Neural cell (in vitro differentiated cells): ENCODE results near the gene PPP2R1A. TPM values are rescaled to one million over a fixed set of nuclear protein-coding genes. Genes with fewer than 3 reads are reported as not detected.
A peak's percentile ranks its signal among the peaks of the same experiment; 100 is the strongest.

Source experiments
- H2AFZ ChIP-seq: fragments of 200-600, 300-800 bp; sonication (generic), shearing (Covaris generic); 2 replicates; pipeline ENCODE4 v1.6.0; 2014; ENCODE audit warnings: low read depth, mild to moderate bottlenecking, antibody characterized with exemption, low read length, moderate library complexity
- H3F3A ChIP-seq: fragments of 200-600 bp; shearing (Covaris generic); 2 replicates; pipeline ENCODE4 v1.6.1; 2016; ENCODE audit warnings: mild to moderate bottlenecking, moderate library complexity, mixed read lengths, antibody characterized with exemption, low read length; ENCODE audit not compliant: insufficient read depth, poor library complexity, severe bottlenecking
- H3K27ac ChIP-seq: fragments of 200-600, 300-800 bp; sonication (generic), shearing (Covaris generic); 2 replicates; pipeline ENCODE4 v1.5.1; 2014; ENCODE audit warnings: mild to moderate bottlenecking, low read length, moderate library complexity
- H3K27me3 ChIP-seq: fragments of 300-800, 200-600 bp; sonication (generic), shearing (Covaris generic); 2 replicates; pipeline ENCODE4 v1.6.0; 2014; ENCODE audit warnings: mild to moderate bottlenecking, low read depth, low read length, moderate library complexity; ENCODE audit not compliant: insufficient read depth
- H3K36me3 ChIP-seq: fragments of 300-800, 200-600 bp; sonication (generic), shearing (Covaris generic); 2 replicates; pipeline ENCODE4 v1.5.1; 2014; ENCODE audit warnings: mild to moderate bottlenecking, antibody characterized with exemption, low read length, moderate library complexity; ENCODE audit not compliant: insufficient read depth
- H3K4me2 ChIP-seq: fragments of 300-800, 200-600 bp; sonication (generic), shearing (Covaris generic); 2 replicates; pipeline ENCODE4 v1.6.0; 2014; ENCODE audit warnings: mild to moderate bottlenecking, low read length
- H3K4me3 ChIP-seq: fragments of 300-800, 200-600 bp; sonication (generic), shearing (Covaris generic); 2 replicates; pipeline ENCODE4 v1.5.1; 2014; ENCODE audit warnings: mild to moderate bottlenecking, low read length, moderate library complexity
- H3K79me2 ChIP-seq: fragments of 200-600 bp; shearing (Covaris generic); replicated peaks from 2 replicates; pipeline ENCODE4 v1.6.0; 2014; ENCODE audit warnings: mild to moderate bottlenecking, low read length, moderate library complexity; ENCODE audit not compliant: insufficient read depth
- H3K9ac ChIP-seq: fragments of 300-800, 200-600 bp; sonication (generic), shearing (Covaris generic); 2 replicates; pipeline ENCODE4 v1.6.1; 2016; ENCODE audit warnings: mild to moderate bottlenecking, low read length, mixed read lengths
- H3K9me2 ChIP-seq: fragments of 200-600 bp; shearing (Covaris generic); 2 replicates; pipeline ENCODE4 v1.6.1; 2016; ENCODE audit warnings: mild to moderate bottlenecking, low read length, mixed read lengths; ENCODE audit not compliant: insufficient read depth
- H3K9me3 ChIP-seq: fragments of 200-600, 300-800 bp; sonication (generic), shearing (Covaris generic); 2 replicates; pipeline ENCODE4 v1.6.1; 2016; ENCODE audit warnings: mild to moderate bottlenecking, mixed run types, low read length, moderate library complexity, mixed read lengths
- H4K20me1 ChIP-seq: fragments of 200-600 bp; shearing (Covaris generic); 2 replicates; pipeline ENCODE4 v1.6.1; 2016; ENCODE audit warnings: mild to moderate bottlenecking, mixed run types; ENCODE audit not compliant: insufficient read depth
- EP300 ChIP-seq: fragments of 450-650 bp; conservative IDR thresholded peaks from 2 replicates; pipeline ENCODE4 v1.6.1; 2014; ENCODE audit warnings: antibody characterized with exemption, mild to moderate bottlenecking, moderate library complexity; ENCODE audit not compliant: poor library complexity, severe bottlenecking
- EZH2 ChIP-seq: fragments of 200-600, 300-800 bp; shearing (Covaris generic), sonication (generic); IDR thresholded peaks from 2 replicates; pipeline ENCODE4 v1.6.1; 2014; ENCODE audit warnings: antibody characterized with exemption, low read length, borderline replicate concordance, mild to moderate bottlenecking; ENCODE audit not compliant: insufficient read depth, poor library complexity, severe bottlenecking
- MXI1 ChIP-seq: fragments of 450-650 bp; conservative IDR thresholded peaks from 2 replicates; pipeline ENCODE4 v1.6.1; 2014; ENCODE audit warnings: antibody characterized with exemption, mild to moderate bottlenecking; ENCODE audit not compliant: poor library complexity, severe bottlenecking
- POLR2AphosphoS5 ChIP-seq: IDR thresholded peaks from 2 replicates; pipeline ENCODE4 v1.6.1; 2012
- RAD21 ChIP-seq: fragments of 450-650 bp; conservative IDR thresholded peaks from 2 replicates; pipeline ENCODE4 v1.6.1; 2014; ENCODE audit warnings: antibody characterized with exemption, mild to moderate bottlenecking, moderate library complexity
- SMC3 ChIP-seq: fragments of 450-650 bp; conservative IDR thresholded peaks from 2 replicates; pipeline ENCODE4 v1.6.1; 2014; ENCODE audit warnings: antibody characterized with exemption, mild to moderate bottlenecking, moderate library complexity; ENCODE audit not compliant: poor library complexity
- TAF1 ChIP-seq: IDR thresholded peaks from 2 replicates; pipeline ENCODE4 v1.6.1; 2012; ENCODE audit warnings: low read depth
- polyA plus RNA-seq: library from polyadenylated mRNA; depleted of rRNA; stranded (reverse); fragments of >200 nt; gene quantifications from 2 replicates; pipeline ENCODE4 v1.2.3, GENCODE V29; 2014
- TF ChIP-seq, protein P1 (sequence below): fragments of 450-650 bp; IDR thresholded peaks from 2 replicates; pipeline ENCODE4 v1.5.1; 2014; ENCODE audit warnings: antibody characterized with exemption, mild to moderate bottlenecking, moderate library complexity; ENCODE audit not compliant: poor library complexity, severe bottlenecking
- TF ChIP-seq, protein P2 (sequence below): IDR thresholded peaks from 2 replicates; pipeline ENCODE4 v1.6.1; 2012; ENCODE audit warnings: borderline replicate concordance

The PPP2R1A gene
- polyA plus RNA-seq, 1 donor from 2014 or later: 394 TPM

- no peaks in the 10 kb centered on the region for H3K9me3 ChIP-seq
- no peaks in the 10 kb centered on the region for H3K27me3 ChIP-seq
- peak overlapping the region; percentile 85 for H3K27ac ChIP-seq
- H3K4me3 ChIP-seq: peak overlapping the region; percentile 73
- peak overlapping the region; percentile 89 for H3K4me2 ChIP-seq
- peaks cover 9% of the 10 kb centered on the region for H3K36me3 ChIP-seq
- no peaks in the 10 kb centered on the region for H4K20me1 ChIP-seq
- peak overlapping the region; percentile 84 for H3K9ac ChIP-seq
- H3K9me2 ChIP-seq: no peaks in the 10 kb centered on the region
- TF ChIP-seq POLR2AphosphoS5 (no peak), TAF1 (no peak), RAD21 (no peak), EP300 (no peak), SMC3 (no peak), EZH2 (no peak)
- TF ChIP-seq, protein P1, sequence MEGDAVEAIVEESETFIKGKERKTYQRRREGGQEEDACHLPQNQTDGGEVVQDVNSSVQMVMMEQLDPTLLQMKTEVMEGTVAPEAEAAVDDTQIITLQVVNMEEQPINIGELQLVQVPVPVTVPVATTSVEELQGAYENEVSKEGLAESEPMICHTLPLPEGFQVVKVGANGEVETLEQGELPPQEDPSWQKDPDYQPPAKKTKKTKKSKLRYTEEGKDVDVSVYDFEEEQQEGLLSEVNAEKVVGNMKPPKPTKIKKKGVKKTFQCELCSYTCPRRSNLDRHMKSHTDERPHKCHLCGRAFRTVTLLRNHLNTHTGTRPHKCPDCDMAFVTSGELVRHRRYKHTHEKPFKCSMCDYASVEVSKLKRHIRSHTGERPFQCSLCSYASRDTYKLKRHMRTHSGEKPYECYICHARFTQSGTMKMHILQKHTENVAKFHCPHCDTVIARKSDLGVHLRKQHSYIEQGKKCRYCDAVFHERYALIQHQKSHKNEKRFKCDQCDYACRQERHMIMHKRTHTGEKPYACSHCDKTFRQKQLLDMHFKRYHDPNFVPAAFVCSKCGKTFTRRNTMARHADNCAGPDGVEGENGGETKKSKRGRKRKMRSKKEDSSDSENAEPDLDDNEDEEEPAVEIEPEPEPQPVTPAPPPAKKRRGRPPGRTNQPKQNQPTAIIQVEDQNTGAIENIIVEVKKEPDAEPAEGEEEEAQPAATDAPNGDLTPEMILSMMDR: no peak
- TF ChIP-seq, protein P2, sequence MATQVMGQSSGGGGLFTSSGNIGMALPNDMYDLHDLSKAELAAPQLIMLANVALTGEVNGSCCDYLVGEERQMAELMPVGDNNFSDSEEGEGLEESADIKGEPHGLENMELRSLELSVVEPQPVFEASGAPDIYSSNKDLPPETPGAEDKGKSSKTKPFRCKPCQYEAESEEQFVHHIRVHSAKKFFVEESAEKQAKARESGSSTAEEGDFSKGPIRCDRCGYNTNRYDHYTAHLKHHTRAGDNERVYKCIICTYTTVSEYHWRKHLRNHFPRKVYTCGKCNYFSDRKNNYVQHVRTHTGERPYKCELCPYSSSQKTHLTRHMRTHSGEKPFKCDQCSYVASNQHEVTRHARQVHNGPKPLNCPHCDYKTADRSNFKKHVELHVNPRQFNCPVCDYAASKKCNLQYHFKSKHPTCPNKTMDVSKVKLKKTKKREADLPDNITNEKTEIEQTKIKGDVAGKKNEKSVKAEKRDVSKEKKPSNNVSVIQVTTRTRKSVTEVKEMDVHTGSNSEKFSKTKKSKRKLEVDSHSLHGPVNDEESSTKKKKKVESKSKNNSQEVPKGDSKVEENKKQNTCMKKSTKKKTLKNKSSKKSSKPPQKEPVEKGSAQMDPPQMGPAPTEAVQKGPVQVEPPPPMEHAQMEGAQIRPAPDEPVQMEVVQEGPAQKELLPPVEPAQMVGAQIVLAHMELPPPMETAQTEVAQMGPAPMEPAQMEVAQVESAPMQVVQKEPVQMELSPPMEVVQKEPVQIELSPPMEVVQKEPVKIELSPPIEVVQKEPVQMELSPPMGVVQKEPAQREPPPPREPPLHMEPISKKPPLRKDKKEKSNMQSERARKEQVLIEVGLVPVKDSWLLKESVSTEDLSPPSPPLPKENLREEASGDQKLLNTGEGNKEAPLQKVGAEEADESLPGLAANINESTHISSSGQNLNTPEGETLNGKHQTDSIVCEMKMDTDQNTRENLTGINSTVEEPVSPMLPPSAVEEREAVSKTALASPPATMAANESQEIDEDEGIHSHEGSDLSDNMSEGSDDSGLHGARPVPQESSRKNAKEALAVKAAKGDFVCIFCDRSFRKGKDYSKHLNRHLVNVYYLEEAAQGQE: no peak
- no peaks in the 10 kb centered on the region for H3F3A ChIP-seq
- peak overlapping the region; percentile 88 for H2AFZ ChIP-seq
- peaks cover 6% of the 10 kb centered on the region for H3K79me2 ChIP-seq
These were observed 19.0 kb upstream of the PPP2R1A start for GRCh38 chr19:52170863-52171320.

GRCh38 chr19:52171321-52172169, 18.3 kb upstream of the PPP2R1A start, which contains the start of gene ZNF836:
TSS of gene ZNF836 (minus strand) at chr19:52171621. CDS start at chr19:52168072, 3,549 bp downstream.
- H3K79me2 ChIP-seq: peaks cover 6% of the 10 kb centered on the region
- H2AFZ ChIP-seq: peak within 1 kb of the TSS; percentile 88
- peak within 1 kb of the TSS; percentile 85 for H3K27ac ChIP-seq
- no peaks in the 10 kb centered on the region for H4K20me1 ChIP-seq
- H3K4me3 ChIP-seq: peak within 1 kb of the TSS; percentile 73
- H3K9me2 ChIP-seq: no peaks in the 10 kb centered on the region
- H3F3A ChIP-seq: no peaks in the 10 kb centered on the region
- peak; percentile 1 for TF ChIP-seq SMC3
- TF ChIP-seq POLR2AphosphoS5: peak; percentile 72
- TF ChIP-seq TAF1: no peak
- no peak for TF ChIP-seq EP300
- TF ChIP-seq, protein P1: no peak
- TF ChIP-seq, protein P2: peak; percentile 64
- TF ChIP-seq MXI1: peak; percentile 60
- no peak for TF ChIP-seq EZH2
- TF ChIP-seq RAD21: no peak
- H3K27me3 ChIP-seq: no peaks in the 10 kb centered on the region
- peak within 1 kb of the TSS; percentile 84 for H3K9ac ChIP-seq
- peak within 1 kb of the TSS; percentile 89 for H3K4me2 ChIP-seq
- H3K36me3 ChIP-seq: peaks cover 9% of the 10 kb centered on the region
- H3K9me3 ChIP-seq: no peaks in the 10 kb centered on the region
